ENCODE data around the gene GLIS1. TPM values are rescaled to one million over a fixed set of nuclear protein-coding genes. Genes with fewer than 3 reads are reported as not detected.
A peak's percentile ranks its signal among the peaks of the same experiment; 100 is the strongest.

The GLIS1 gene
- total and polyA plus RNA-seq, 3 experiments from 2014 or later, result 0.18 TPM; not detected in 2

GRCh38 chr1:53501065-53502005 is 237.6 kb downstream of the GLIS1 start:
- H3K27ac Mint-ChIP-seq, result no peak overlapping the region
- Histone ChIP-seq H3K36me3 (ENCODE audit: insufficient read depth, low read length) (no peaks in the 10 kb centered on the region), H3K27ac (ENCODE audit: low read depth, low read length) (no peak overlapping the region), H3K9me3 (ENCODE audit: low read length) (no peaks in the 10 kb centered on the region), H3K4me1 (ENCODE audit: insufficient read depth, low read length) (peaks cover 6% of the 10 kb centered on the region), H3K4me3 (ENCODE audit: low read length) (no peak overlapping the region), H3K27me3 (ENCODE audit: insufficient read depth, low read length, poor library complexity, severe bottlenecking) (no peaks in the 10 kb centered on the region)
- no peaks in the 10 kb centered on the region for H3K9me3 Mint-ChIP-seq
- peaks cover 9 to 13% (median 11%) of the 10 kb centered on the region in 3 donors for H3K4me1 Mint-ChIP-seq
- peak overlapping the region in 1 of 7 donors; percentile 36 for H3K4me3 Mint-ChIP-seq
- no peak for DNase-seq
- H3K27me3 Mint-ChIP-seq, result peaks cover 2 to 4% of the 10 kb centered on the region in 2 donors
- POLR2A ChIA-PET, result no interaction called here
- CTCF ChIA-PET, result no interaction called here
- no peaks in the 10 kb centered on the region for H3K36me3 Mint-ChIP-seq

- Mint-ChIP-seq H3K4me3 (no peak overlapping the region), H3K4me1 (peaks cover 9 to 13% (median 11%) of the 10 kb centered on the region in 3 donors), H3K27me3 (peaks cover 2 to 4% of the 10 kb centered on the region in 2 donors), H3K36me3 (no peaks in the 10 kb centered on the region), H3K27ac (no peak overlapping the region), H3K9me3 (no peaks in the 10 kb centered on the region)
- H3K27me3 ChIP-seq (ENCODE audit: insufficient read depth, low read length, poor library complexity, severe bottlenecking), result no peaks in the 10 kb centered on the region
- H3K4me3 ChIP-seq (ENCODE audit: low read length), result no peak overlapping the region
- H3K4me1 ChIP-seq (ENCODE audit: insufficient read depth, low read length), result peaks cover 6% of the 10 kb centered on the region
- ChIA-PET CTCF (no interaction called here), POLR2A (no interaction called here)
- DNase-seq, result no peak
- no peak overlapping the region for H3K27ac ChIP-seq (ENCODE audit: low read depth, low read length)
- no peaks in the 10 kb centered on the region for H3K36me3 ChIP-seq (ENCODE audit: insufficient read depth, low read length)
- no peaks in the 10 kb centered on the region for H3K9me3 ChIP-seq (ENCODE audit: low read length)
Measured at GRCh38 chr1:53500204-53501064, 238.5 kb downstream of the GLIS1 start.

GRCh38 chr1:53499257-53500203 is 239.4 kb downstream of the GLIS1 start:
- CTCF ChIA-PET, result no interaction called here
- Mint-ChIP-seq H3K36me3 (no peaks in the 10 kb centered on the region), H3K9me3 (no peaks in the 10 kb centered on the region), H3K4me3 (peak overlapping the region in 1 of 7 donors; percentile 41), H3K27ac (no peak overlapping the region), H3K27me3 (peaks cover 2 to 3% of the 10 kb centered on the region in 2 donors), H3K4me1 (peaks cover 9 to 13% (median 11%) of the 10 kb centered on the region in 3 donors)
- Histone ChIP-seq H3K4me1 (ENCODE audit: insufficient read depth, low read length) (peaks cover 6% of the 10 kb centered on the region), H3K27ac (ENCODE audit: low read depth, low read length) (no peak overlapping the region), H3K36me3 (ENCODE audit: insufficient read depth, low read length) (no peaks in the 10 kb centered on the region), H3K9me3 (ENCODE audit: low read length) (no peaks in the 10 kb centered on the region), H3K27me3 (ENCODE audit: insufficient read depth, low read length, poor library complexity, severe bottlenecking) (no peaks in the 10 kb centered on the region), H3K4me3 (ENCODE audit: low read length) (no peak overlapping the region)
- POLR2A ChIA-PET, result no interaction called here
- no peak for DNase-seq

GRCh38 chr1:53498555-53499131 is 240.3 kb downstream of the GLIS1 start:
- CTCF ChIA-PET, result no interaction called here
- peak overlapping the region in 1 of 8 donors; percentile 29 for H3K27ac Mint-ChIP-seq

GRCh38 chr1:53495633-53496345 is 243.2 kb downstream of the GLIS1 start:
- Mint-ChIP-seq H3K36me3 (no peaks in the 10 kb centered on the region), H3K4me1 (peaks cover 9 to 13% (median 11%) of the 10 kb centered on the region in 3 donors), H3K27ac (peak overlapping the region in 2 of 8 donors; percentile 58 to 61), H3K27me3 (peaks cover 2% of the 10 kb centered on the region in 2 donors), H3K4me3 (no peak overlapping the region), H3K9me3 (no peaks in the 10 kb centered on the region)
- Histone ChIP-seq H3K36me3 (ENCODE audit: insufficient read depth, low read length) (no peaks in the 10 kb centered on the region), H3K27ac (ENCODE audit: low read depth, low read length) (no peak overlapping the region), H3K27me3 (ENCODE audit: insufficient read depth, low read length, poor library complexity, severe bottlenecking) (no peaks in the 10 kb centered on the region), H3K4me3 (ENCODE audit: low read length) (no peak overlapping the region), H3K9me3 (ENCODE audit: low read length) (no peaks in the 10 kb centered on the region), H3K4me1 (ENCODE audit: insufficient read depth, low read length) (peaks cover 6% of the 10 kb centered on the region)
- no peak for DNase-seq
- ChIA-PET CTCF (interaction anchor here (1.8 kb wide), 1 partner anchor 10 kb away, joined by 4 read pairs; no protein-coding TSS in a partner anchor), POLR2A (no interaction called here)

More at GRCh38 chr1:53498555-53499131, 240.3 kb downstream of the GLIS1 start:
- H3K27me3 ChIP-seq (ENCODE audit: insufficient read depth, low read length, poor library complexity, severe bottlenecking), result no peaks in the 10 kb centered on the region
- no peak overlapping the region for H3K27ac ChIP-seq (ENCODE audit: low read depth, low read length)
- Mint-ChIP-seq H3K4me3 (peak overlapping the region in 3 of 7 donors; percentile 13 to 41 (median 19)), H3K4me1 (peaks cover 9 to 13% (median 11%) of the 10 kb centered on the region in 3 donors), H3K27me3 (peaks cover 2% of the 10 kb centered on the region in 2 donors), H3K36me3 (no peaks in the 10 kb centered on the region), H3K9me3 (no peaks in the 10 kb centered on the region)
- no peak overlapping the region for H3K4me3 ChIP-seq (ENCODE audit: low read length)
- POLR2A ChIA-PET, result no interaction called here
- DNase-seq, result no peak
- no peaks in the 10 kb centered on the region for H3K9me3 ChIP-seq (ENCODE audit: low read length)
- peaks cover 6% of the 10 kb centered on the region for H3K4me1 ChIP-seq (ENCODE audit: insufficient read depth, low read length)
- H3K36me3 ChIP-seq (ENCODE audit: insufficient read depth, low read length), result no peaks in the 10 kb centered on the region

- H3K27me3 ChIP-seq (ENCODE audit: insufficient read depth, low read length, poor library complexity, severe bottlenecking), result no peaks in the 10 kb centered on the region
- CTCF ChIA-PET, result no interaction called here
- Mint-ChIP-seq H3K4me1 (peaks cover 0 to 3% (median 3%) of the 10 kb centered on the region in 3 donors), H3K4me3 (no peak overlapping the region), H3K36me3 (no peaks in the 10 kb centered on the region), H3K27ac (no peak overlapping the region), H3K9me3 (peaks cover 0 to 2% (median 0%) of the 10 kb centered on the region in 5 donors), H3K27me3 (peaks cover 7 to 26% of the 10 kb centered on the region in 2 donors)
- POLR2A ChIA-PET, result no interaction called here
- DNase-seq, result no peak
- no peak overlapping the region for H3K4me3 ChIP-seq (ENCODE audit: low read length)
- H3K27ac ChIP-seq (ENCODE audit: low read depth, low read length), result no peak overlapping the region
- no peaks in the 10 kb centered on the region for H3K36me3 ChIP-seq (ENCODE audit: insufficient read depth, low read length)
- no peaks in the 10 kb centered on the region for H3K9me3 ChIP-seq (ENCODE audit: low read length)
- H3K4me1 ChIP-seq (ENCODE audit: insufficient read depth, low read length), result no peaks in the 10 kb centered on the region
Measured at GRCh38 chr1:53490351-53490750, 248.6 kb downstream of the GLIS1 start.
